Fibroblast of lung (primary cell): ENCODE results near the gene GFOD2. TPM values are rescaled to one million over a fixed set of nuclear protein-coding genes. Genes with fewer than 3 reads are reported as not detected.

Source experiments
- DNase-seq, 2 donors: peaks; one replicate each; pipeline versions ENCODE4 v3.0.0 to v3.0.0-alpha.2; 2010; ENCODE audit warnings: low read depth in 2 of 2
- H2AFZ ChIP-seq: 2 replicates; pipeline ENCODE4 v1.5.1; 2012; ENCODE audit warnings: low read length, control low read depth, inconsistent platforms
- H3K27ac ChIP-seq: 2 replicates; pipeline ENCODE4 v1.5.1; 2011; ENCODE audit warnings: low read length, control low read depth; ENCODE audit not compliant: insufficient read depth
- H3K27me3 ChIP-seq: 2 replicates; pipeline ENCODE4 v1.5.1; 2011; ENCODE audit warnings: mild to moderate bottlenecking, low read length; ENCODE audit not compliant: control insufficient read depth, insufficient read depth
- H3K36me3 ChIP-seq: 2 replicates; pipeline ENCODE4 v1.5.1; 2011; ENCODE audit warnings: low read length; ENCODE audit not compliant: control insufficient read depth, insufficient read depth
- H3K4me1 ChIP-seq: 2 replicates; pipeline ENCODE4 v1.5.1; 2011; ENCODE audit warnings: low read length; ENCODE audit not compliant: control insufficient read depth, insufficient read depth; ENCODE audit errors: extremely low read depth
- H3K4me2 ChIP-seq: 2 replicates; pipeline ENCODE4 v1.5.1; 2011; ENCODE audit warnings: low read length, control low read depth; ENCODE audit not compliant: insufficient read depth; ENCODE audit errors: extremely low read depth
- H3K4me3 ChIP-seq, 4 experiments: fragments of 200-600 bp in 1 of 4; sonication (generic) in 1 of 4; replicated peaks in 1 of 4; 2 replicates each; pipeline ENCODE4 v1.5.1; 2011 to 2016; ENCODE audit warnings: low read length in 4 of 4, low read depth in 3 of 4, mild to moderate bottlenecking in 3 of 4, control low read depth in 2 of 4, inconsistent platforms in 1 of 4, mixed read lengths in 1 of 4; ENCODE audit not compliant: insufficient read depth in 1 of 4; ENCODE audit errors: control extremely low read depth in 1 of 4
- H3K79me2 ChIP-seq: 2 replicates; pipeline ENCODE4 v1.5.1; 2012; ENCODE audit warnings: mild to moderate bottlenecking, low read length, inconsistent platforms; ENCODE audit not compliant: control insufficient read depth, insufficient read depth
- H3K9ac ChIP-seq: 2 replicates; pipeline ENCODE4 v1.5.1; 2011; ENCODE audit warnings: mild to moderate bottlenecking, low read length, control low read depth; ENCODE audit not compliant: insufficient read depth
- H3K9me3 ChIP-seq: 2 replicates; pipeline ENCODE4 v1.5.1; 2012; ENCODE audit warnings: low read depth, low read length; ENCODE audit not compliant: control insufficient read depth, insufficient read depth
- H4K20me1 ChIP-seq: 2 replicates; pipeline ENCODE4 v1.5.1; 2011; ENCODE audit warnings: low read length; ENCODE audit not compliant: control insufficient read depth, insufficient read depth; ENCODE audit errors: extremely low read depth
- CTCF ChIP-seq, 2 donors: IDR thresholded peaks in 1 of 2; conservative IDR thresholded peaks in 1 of 2; 1 replicate in 1 of 2; 2 replicates in 1 of 2; pipeline ENCODE4 v1.5.1; 2011 to 2012; ENCODE audit warnings: low read length in 2 of 2, control low read depth in 1 of 2, inconsistent platforms in 1 of 2, low read depth in 1 of 2, mild to moderate bottlenecking in 1 of 2
- EZH2 ChIP-seq: IDR thresholded peaks from 2 replicates; pipeline ENCODE4 v1.5.1; 2012; ENCODE audit warnings: low read length, control low read depth, mild to moderate bottlenecking; ENCODE audit errors: missing control alignments
- polyA plus RNA-seq, 2 donors: library from polyadenylated mRNA; depleted of rRNA in 1 of 2; stranded (reverse) in 1 of 2; unstranded in 1 of 2; fragments of >200 nt; gene quantifications; 2 replicates each; pipeline ENCODE4 v1.2.1, GENCODE V29; 2011 to 2012; ENCODE audit warnings: missing spikeins in 1 of 2
- total RNA-seq: library from RNA; depleted of rRNA; stranded (reverse); fragments of >200 nt; gene quantifications from 2 replicates; pipeline ENCODE4 v1.2.1, GENCODE V29; 2014

GFOD2 gene
- total and polyA plus RNA-seq, 2 donors (not counting 1 experiment from before 2014, with no cell fraction given): 9.2 to 15.2 TPM

DNA sequence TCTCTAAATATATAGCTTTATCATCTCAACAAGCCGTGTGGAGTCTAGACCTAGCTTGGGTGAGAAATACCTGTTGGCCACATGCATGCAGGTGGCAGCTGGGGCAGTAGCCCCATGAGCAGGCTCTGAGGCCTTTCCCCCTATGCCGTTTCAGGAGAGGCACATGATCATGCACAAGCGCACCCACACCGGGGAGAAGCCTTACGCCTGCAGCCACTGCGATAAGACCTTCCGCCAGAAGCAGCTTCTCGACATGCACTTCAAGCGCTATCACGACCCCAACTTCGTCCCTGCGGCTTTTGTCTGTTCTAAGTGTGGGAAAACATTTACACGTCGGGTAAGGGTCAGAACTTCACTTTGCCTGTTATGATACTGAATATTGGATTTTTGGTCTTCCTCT, 90.9 kb downstream of the GFOD2 start:
- H3K79me2 ChIP-seq: no peaks in the 10 kb centered on the region
- H3K4me2 ChIP-seq: no peak overlapping the region
- no peak overlapping the region for H3K9ac ChIP-seq
- H2AFZ ChIP-seq: no peak overlapping the region
- H3K36me3 ChIP-seq: peaks cover 9% of the 10 kb centered on the region
- H4K20me1 ChIP-seq: no peaks in the 10 kb centered on the region
- TF ChIP-seq EZH2 (no peak), CTCF (conservative IDR thresholded peaks at IDR 0.05 in 1 of 2, IDR thresholded peaks at IDR 0.05 in 1 of 2; ENCODE audit: low read depth in 1 of 2, low read length in 2 of 2) (no peak)
- H3K27ac ChIP-seq: no peak overlapping the region
- H3K9me3 ChIP-seq: no peaks in the 10 kb centered on the region
- no peaks in the 10 kb centered on the region for H3K27me3 ChIP-seq
- no peak for DNase-seq
- H3K4me1 ChIP-seq: no peaks in the 10 kb centered on the region
- no peak overlapping the region for H3K4me3 ChIP-seq

Other genes starting within 250 kb of the GFOD2 start
- gene ATP6V0D1, start 238.2 kb downstream of the GFOD2 start, total RNA-seq: 68.1 and 91.2 TPM in 2 replicates
- gene ATP6V0D1, start 238.2 kb downstream of the GFOD2 start, polyA plus RNA-seq: 183 and 230 TPM in 2 replicates
- not detected in 2 replicates for gene AGRP, start 235.8 kb downstream of the GFOD2 start, total RNA-seq
- not detected in 2 replicates for gene AGRP, start 235.8 kb downstream of the GFOD2 start, polyA plus RNA-seq
- 19.5 and 26.6 TPM in 2 replicates for gene RIPOR1, start 190.5 kb downstream of the GFOD2 start, total RNA-seq
- gene RIPOR1, start 190.5 kb downstream of the GFOD2 start, polyA plus RNA-seq: 13.7 and 16.0 TPM in 2 replicates
- gene CTCF, start 156.8 kb downstream of the GFOD2 start, total RNA-seq: 20.0 and 21.1 TPM in 2 replicates
- gene CTCF, start 156.8 kb downstream of the GFOD2 start, polyA plus RNA-seq: 20.9 and 32.6 TPM in 2 replicates
- 0.17 and 0.26 TPM in 2 replicates for gene CARMIL2, start 74.2 kb downstream of the GFOD2 start, total RNA-seq
- gene CARMIL2, start 74.2 kb downstream of the GFOD2 start, polyA plus RNA-seq: 0.02 and 0.07 TPM in 2 replicates
- gene ACD, start 59.1 kb downstream of the GFOD2 start, total RNA-seq: 9.2 and 9.5 TPM in 2 replicates
- gene ACD, start 59.1 kb downstream of the GFOD2 start, polyA plus RNA-seq: 7.9 and 16.1 TPM in 2 replicates
- gene PARD6A, start 58.4 kb downstream of the GFOD2 start, total RNA-seq: 4.1 and 4.8 TPM in 2 replicates
- gene PARD6A, start 58.4 kb downstream of the GFOD2 start, polyA plus RNA-seq: 0.36 and 1.0 TPM in 2 replicates
- 17.8 and 19.0 TPM in 2 replicates for gene ENKD1, start 52.6 kb downstream of the GFOD2 start, total RNA-seq
- 3.2 and 3.7 TPM in 2 replicates for gene ENKD1, start 52.6 kb downstream of the GFOD2 start, polyA plus RNA-seq
- gene C16orf86, start 52.5 kb downstream of the GFOD2 start, total RNA-seq: 5.6 and 9.2 TPM in 2 replicates
- 0.63 and 0.73 TPM in 2 replicates for gene C16orf86, start 52.5 kb downstream of the GFOD2 start, polyA plus RNA-seq
- 3.9 and 4.6 TPM in 2 replicates for gene RANBP10, start 87.2 kb upstream of the GFOD2 start, total RNA-seq
- gene RANBP10, start 87.2 kb upstream of the GFOD2 start, polyA plus RNA-seq: 7.1 and 8.9 TPM in 2 replicates
- 1.2 and 1.5 TPM in 2 replicates for gene TSNAXIP1, start 87.6 kb upstream of the GFOD2 start, total RNA-seq
- gene TSNAXIP1, start 87.6 kb upstream of the GFOD2 start, polyA plus RNA-seq: 0.30 and 0.45 TPM in 2 replicates
- gene THAP11, start 123.0 kb upstream of the GFOD2 start, total RNA-seq: 37.7 and 42.9 TPM in 2 replicates
- 15.8 and 16.0 TPM in 2 replicates for gene THAP11, start 123.0 kb upstream of the GFOD2 start, polyA plus RNA-seq
- gene NUTF2, start 127.6 kb upstream of the GFOD2 start, total RNA-seq: 127 TPM in 2 replicates
- gene NUTF2, start 127.6 kb upstream of the GFOD2 start, polyA plus RNA-seq: 310 and 410 TPM in 2 replicates
- 15.4 and 23.1 TPM in 2 replicates for gene CENPT, start 128.4 kb upstream of the GFOD2 start, total RNA-seq
- 30.2 and 40.2 TPM in 2 replicates for gene CENPT, start 128.4 kb upstream of the GFOD2 start, polyA plus RNA-seq
- 38.0 and 49.4 TPM in 2 replicates for gene EDC4, start 153.7 kb upstream of the GFOD2 start, total RNA-seq
- gene EDC4, start 153.7 kb upstream of the GFOD2 start, polyA plus RNA-seq: 27.4 and 35.0 TPM in 2 replicates
- gene NRN1L, start 165.6 kb upstream of the GFOD2 start, total RNA-seq: 0.17 TPM in 1 of 2 replicates, not detected in the other
- gene NRN1L, start 165.6 kb upstream of the GFOD2 start, polyA plus RNA-seq: 0.09 and 0.10 TPM in 2 replicates
- 11.8 and 13.4 TPM in 2 replicates for gene PSKH1, start 173.9 kb upstream of the GFOD2 start, total RNA-seq
- gene PSKH1, start 173.9 kb upstream of the GFOD2 start, polyA plus RNA-seq: 14.2 and 15.4 TPM in 2 replicates
- gene CTRL, start 212.5 kb upstream of the GFOD2 start, total RNA-seq: 0.26 and 0.33 TPM in 2 replicates
- 0.14 and 0.53 TPM in 2 replicates for gene CTRL, start 212.5 kb upstream of the GFOD2 start, polyA plus RNA-seq
- gene PSMB10, start 217.5 kb upstream of the GFOD2 start, total RNA-seq: 53.2 and 66.9 TPM in 2 replicates
- 18.1 and 21.7 TPM in 2 replicates for gene PSMB10, start 217.5 kb upstream of the GFOD2 start, polyA plus RNA-seq
- gene LCAT, start 224.8 kb upstream of the GFOD2 start, total RNA-seq: 3.3 and 6.4 TPM in 2 replicates
- 4.5 and 5.8 TPM in 2 replicates for gene LCAT, start 224.8 kb upstream of the GFOD2 start, polyA plus RNA-seq
- 60.4 and 120 TPM in 2 replicates for gene SLC12A4, start 249.3 kb upstream of the GFOD2 start, total RNA-seq
- 41.4 and 42.2 TPM in 2 replicates for gene SLC12A4, start 249.3 kb upstream of the GFOD2 start, polyA plus RNA-seq